ENCODE data around the gene DMXL1. TPM values are rescaled to one million over a fixed set of nuclear protein-coding genes. Genes with fewer than 3 reads are reported as not detected.

Gene DMXL1
- total RNA-seq, 2 experiments from 2014 or later = 20.8 to 23.3 TPM

GRCh38 chr5:119269061-119269944 is 198.4 kb downstream of the DMXL1 start:
- Mint-ChIP-seq H3K27me3 (no peaks in the 10 kb centered on the region), H3K27ac (peak overlapping the region; percentile 96), H3K36me3 (ENCODE audit: low read depth) (peaks cover 42% of the 10 kb centered on the region), H3K4me3 (peak overlapping the region; percentile 95), H3K4me1 (ENCODE audit: low read depth) (peaks cover 68% of the 10 kb centered on the region), H3K9me3 (no peaks in the 10 kb centered on the region)
- peak; percentile 2 for ATAC-seq
- no peak for TF ChIP-seq CTCF (IDR thresholded peaks at IDR 0.05)
- POLR2A ChIA-PET = interaction anchor here (0.6 to 3.4 kb wide), 15 partner anchors 13 to 190 kb away, joined by 3 to 16 read pairs (median 3); no protein-coding TSS in a partner anchor
- intact Hi-C loops (cut with micrococcal nuclease) = loop anchor here (2.0 to 5.0 kb wide), 3 partner anchors 39 to 282 kb away; partner anchors contain the start of genes DMXL1 and DTWD2
- CTCF ChIA-PET = interaction anchor here (0.9 to 3.1 kb wide), 26 partner anchors 13 to 283 kb away, joined by 3 to 18 read pairs (median 4); partner anchors contain the start of gene DTWD2
- peak; percentile 54 for DNase-seq

- intact Hi-C loops (cut with micrococcal nuclease) = loop anchor here (5.0 kb wide), 2 partner anchors 127 to 142 kb away; no protein-coding TSS in a partner anchor
- CTCF ChIA-PET = interaction anchor here (0.9 to 2.1 kb wide), 11 partner anchors 13 to 282 kb away, joined by 3 to 13 read pairs (median 4); no protein-coding TSS in a partner anchor
- Mint-ChIP-seq H3K4me3 (peak overlapping the region; percentile 95), H3K27me3 (no peaks in the 10 kb centered on the region), H3K9me3 (no peaks in the 10 kb centered on the region), H3K36me3 (ENCODE audit: low read depth) (peaks cover 45% of the 10 kb centered on the region), H3K27ac (peak overlapping the region; percentile 96), H3K4me1 (ENCODE audit: low read depth) (peaks cover 72% of the 10 kb centered on the region)
- DNase-seq (no peak), ATAC-seq (no peak)
- TF ChIP-seq CTCF (IDR thresholded peaks at IDR 0.05) = no peak
- POLR2A ChIA-PET = interaction anchor here (0.8 to 3.4 kb wide), 12 partner anchors 13 to 191 kb away, joined by 3 to 16 read pairs (median 3); no protein-coding TSS in a partner anchor
These were observed 199.3 kb downstream of the DMXL1 start for GRCh38 chr5:119270121-119270565.

- H3K4me3 Mint-ChIP-seq = peak overlapping the region; percentile 95
- ATAC-seq (no peak), DNase-seq (no peak)
- no peaks in the 10 kb centered on the region for H3K9me3 Mint-ChIP-seq
- POLR2A ChIA-PET = interaction anchor here (0.8 to 3.4 kb wide), 8 partner anchors 31 to 107 kb away, joined by 3 to 16 read pairs (median 4); no protein-coding TSS in a partner anchor
- CTCF ChIA-PET = interaction anchor here (0.6 to 2.1 kb wide), 8 partner anchors 12 to 283 kb away, joined by 3 to 13 read pairs (median 4); partner anchors contain the start of gene DTWD2
- TF ChIP-seq CTCF (IDR thresholded peaks at IDR 0.05) = no peak
- H3K27ac Mint-ChIP-seq = peak overlapping the region; percentile 92
- intact Hi-C loops (cut with micrococcal nuclease) = loop anchor here (5.0 kb wide), 2 partner anchors 126 to 141 kb away; no protein-coding TSS in a partner anchor
- H3K4me1 Mint-ChIP-seq (ENCODE audit: low read depth) = peaks cover 70% of the 10 kb centered on the region
- H3K36me3 Mint-ChIP-seq (ENCODE audit: low read depth) = peaks cover 50% of the 10 kb centered on the region
- no peaks in the 10 kb centered on the region for H3K27me3 Mint-ChIP-seq
These were observed 200.3 kb downstream of the DMXL1 start for GRCh38 chr5:119270960-119271757.

- Mint-ChIP-seq H3K27ac (peak overlapping the region; percentile 92), H3K4me1 (ENCODE audit: low read depth) (peaks cover 68% of the 10 kb centered on the region), H3K9me3 (no peaks in the 10 kb centered on the region), H3K27me3 (no peaks in the 10 kb centered on the region), H3K36me3 (ENCODE audit: low read depth) (peaks cover 53% of the 10 kb centered on the region), H3K4me3 (peak overlapping the region; percentile 95)
- ChIA-PET POLR2A (interaction anchor here (0.7 to 3.4 kb wide), 7 partner anchors 11 to 106 kb away, joined by 3 to 16 read pairs (median 4); no protein-coding TSS in a partner anchor), CTCF (interaction anchor here (1.0 to 3.7 kb wide), 8 partner anchors 8 to 140 kb away, joined by 3 to 13 read pairs (median 4); no protein-coding TSS in a partner anchor)
- ATAC-seq = no peak
- DNase-seq = no peak
- no peak for TF ChIP-seq CTCF (IDR thresholded peaks at IDR 0.05)
- intact Hi-C loops (cut with micrococcal nuclease) = loop anchor here (5.0 kb wide), 2 partner anchors 125 to 140 kb away; no protein-coding TSS in a partner anchor
These were observed 201.2 kb downstream of the DMXL1 start for GRCh38 chr5:119271758-119272730.
